ENCODE data around the gene TECR. TPM values are rescaled to one million over a fixed set of nuclear protein-coding genes. Genes with fewer than 3 reads are reported as not detected.

Gene TECR
- total RNA-seq, 4 donors from 2014 or later = 33.1 to 55.1 (median 43.6) TPM

- Histone ChIP-seq H3K27ac (no peak overlapping the region), H3K27me3 (no peaks in the 10 kb centered on the region)
- WGBS, 2 donors = 65 to 71% methylated on average over 23 of the region's 23 CpGs
Measured at GRCh38 chr19:14558370-14559066, 29.1 kb downstream of the TECR start.

DNA sequence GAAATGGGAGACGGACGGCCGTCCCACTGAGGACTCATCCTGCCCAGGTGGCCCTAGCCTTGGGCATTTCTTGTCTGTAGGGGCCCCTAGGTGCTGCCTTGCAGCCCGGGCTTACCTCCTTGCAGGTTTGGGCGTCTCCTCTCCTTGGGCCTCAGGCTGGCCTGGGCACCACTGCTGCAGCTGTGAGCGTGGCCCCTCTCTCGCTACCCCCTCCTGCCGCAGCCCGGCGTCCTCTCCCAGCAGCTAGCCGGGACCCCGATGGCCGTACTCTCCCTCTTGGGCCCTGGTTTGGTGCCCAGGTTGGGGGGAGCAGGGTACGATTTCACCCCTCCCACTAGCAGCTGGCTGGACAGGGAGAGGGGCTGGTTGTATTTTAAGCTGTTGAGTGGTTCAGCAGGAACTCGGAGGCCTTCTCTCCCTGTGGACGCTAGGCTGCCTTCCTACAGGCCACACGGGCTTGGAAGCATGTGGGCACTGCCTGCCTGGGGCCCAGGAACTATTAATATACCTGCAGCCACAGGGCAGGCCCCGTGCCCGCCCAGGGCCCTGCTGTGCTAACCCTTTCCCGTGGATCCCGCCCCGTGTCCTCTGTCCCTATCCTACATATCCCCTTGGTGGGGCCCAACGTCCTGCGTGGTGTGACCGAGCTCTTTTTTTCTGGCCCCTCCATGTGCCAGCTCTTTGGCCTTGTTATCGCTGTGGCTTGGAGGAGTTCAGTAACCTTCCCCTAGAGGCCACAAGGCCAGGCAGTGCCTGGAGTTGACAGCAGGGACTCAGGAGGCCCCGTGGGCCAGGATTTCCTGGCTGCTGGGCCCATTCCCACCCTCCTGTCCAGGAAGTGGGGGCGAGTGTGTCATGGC lies 30.8 kb downstream of the TECR start:
- TF ChIP-seq CTCF (IDR thresholded peaks at IDR 0.05) = no peak
- no peak for TF ChIP-seq POLR2A (IDR thresholded peaks at IDR 0.05)
- TF ChIP-seq EP300 (IDR thresholded peaks at IDR 0.05) = no peak
- no peak overlapping the region for H3K4me3 ChIP-seq
- H3K9me3 ChIP-seq = no peaks in the 10 kb centered on the region
- peaks cover 3 to 65% (median 27%) of the 10 kb centered on the region in 4 donors for H3K4me1 ChIP-seq
- no peaks in the 10 kb centered on the region for H3K27me3 ChIP-seq
- 63 to 68% methylated on average over 22 to 28 of the region's 28 CpGs for WGBS, 2 donors
- no peak for DNase-seq (ENCODE audit: low spot score in 2 of 2)
- peaks cover 0 to 24% (median 2%) of the 10 kb centered on the region in 3 donors for H3K36me3 ChIP-seq
- H3K27ac ChIP-seq = peak overlapping the region in 3 of 4 donors; percentile 54 to 91 (median 84)

More at GRCh38 chr19:14558370-14559066, 29.1 kb downstream of the TECR start:
- Histone ChIP-seq H3K36me3 (peaks cover 0 to 11% (median 0%) of the 10 kb centered on the region in 3 donors), H3K4me1 (peaks cover 3 to 66% (median 27%) of the 10 kb centered on the region in 4 donors), H3K9me3 (no peaks in the 10 kb centered on the region), H3K4me3 (no peak overlapping the region)
- DNase-seq (ENCODE audit: low spot score in 2 of 2) = no peak
- no peak for TF ChIP-seq CTCF (IDR thresholded peaks at IDR 0.05)
- no peak for TF ChIP-seq POLR2A (IDR thresholded peaks at IDR 0.05)
- no peak for TF ChIP-seq EP300 (IDR thresholded peaks at IDR 0.05)

GRCh38 chr19:14560776-14561108 lies 31.3 kb downstream of the TECR start:
- Histone ChIP-seq H3K36me3 (peaks cover 0 to 29% (median 2%) of the 10 kb centered on the region in 3 donors), H3K9me3 (no peaks in the 10 kb centered on the region), H3K4me3 (no peak overlapping the region), H3K27me3 (no peaks in the 10 kb centered on the region), H3K4me1 (peaks cover 3 to 64% (median 27%) of the 10 kb centered on the region in 4 donors), H3K27ac (peak overlapping the region in 3 of 4 donors; percentile 54 to 91 (median 84))
- 83% methylated on average over 4 of the region's 6 CpGs; no CpG with 5 or more reads in 1 of the 2 donors for WGBS, 2 donors
- TF ChIP-seq CTCF (IDR thresholded peaks at IDR 0.05) (no peak), POLR2A (IDR thresholded peaks at IDR 0.05) (no peak), EP300 (IDR thresholded peaks at IDR 0.05) (no peak)
- DNase-seq (ENCODE audit: low spot score in 2 of 2) = no peak

- peaks cover 2 to 59% (median 25%) of the 10 kb centered on the region in 4 donors for H3K4me1 ChIP-seq
- H3K27ac ChIP-seq = peak overlapping the region; percentile 55 to 91 (median 80)
- no peaks in the 10 kb centered on the region for H3K9me3 ChIP-seq
- no peak for TF ChIP-seq CTCF (IDR thresholded peaks at IDR 0.05)
- no peak for TF ChIP-seq EP300 (IDR thresholded peaks at IDR 0.05)
- no peak for TF ChIP-seq POLR2A (IDR thresholded peaks at IDR 0.05)
- H3K27me3 ChIP-seq = no peaks in the 10 kb centered on the region
- no peak for DNase-seq (ENCODE audit: low spot score in 2 of 2)
- H3K4me3 ChIP-seq = no peak overlapping the region
- 58 to 83% methylated on average over 7 of the region's 8 CpGs for WGBS, 2 donors
- H3K36me3 ChIP-seq = peaks cover 2 to 35% (median 4%) of the 10 kb centered on the region in 3 donors
Measured at GRCh38 chr19:14561249-14561648, 31.9 kb downstream of the TECR start.

Measured in tibial nerve (tissue), 4 donors.